Subcutaneous adipose tissue (tissue), 4 donors: Measurements from ENCODE around the gene TNXB. TPM values are rescaled to one million over a fixed set of nuclear protein-coding genes. Genes with fewer than 3 reads are reported as not detected.
"Not testable (repeated sequence)": the region's sequence is repeated elsewhere in the genome, so short reads cannot be mapped to it uniquely, and the experiment has no call there.

ENCODE experiments used
- CTCF ChIP-seq: fragments of 450-650 bp; IDR thresholded peaks from one replicate; pipeline ENCODE4 v1.5.1; 2016; ENCODE audit warnings: low read depth, mild to moderate bottlenecking, control low read depth, antibody characterized with exemption, moderate library complexity
- small RNA-seq: library from RNA; depleted of rRNA; stranded (forward); fragments of <200 nt; gene quantifications from one replicate; pipeline ENCODE3, GENCODE V24; 2016
- total RNA-seq, 4 donors: library from RNA; depleted of rRNA; stranded (reverse); fragments of >200 nt; gene quantifications; one replicate each; pipeline ENCODE4 v1.1.0, GENCODE V29; 2016

The TNXB gene
- total RNA-seq, 4 donors from 2014 or later = 93.9 to 261 (median 142) TPM

GRCh38 chr6:32037598-32038524 is 71.3 kb downstream of the TNXB start, which contains the start of gene CYP21A2:
Gene CYP21A2, plus strand, starts transcription at chr6:32038415. Its CDS starts 8 bp downstream, at chr6:32038423.
- TF ChIP-seq CTCF = not testable (repeated sequence)

DNA sequence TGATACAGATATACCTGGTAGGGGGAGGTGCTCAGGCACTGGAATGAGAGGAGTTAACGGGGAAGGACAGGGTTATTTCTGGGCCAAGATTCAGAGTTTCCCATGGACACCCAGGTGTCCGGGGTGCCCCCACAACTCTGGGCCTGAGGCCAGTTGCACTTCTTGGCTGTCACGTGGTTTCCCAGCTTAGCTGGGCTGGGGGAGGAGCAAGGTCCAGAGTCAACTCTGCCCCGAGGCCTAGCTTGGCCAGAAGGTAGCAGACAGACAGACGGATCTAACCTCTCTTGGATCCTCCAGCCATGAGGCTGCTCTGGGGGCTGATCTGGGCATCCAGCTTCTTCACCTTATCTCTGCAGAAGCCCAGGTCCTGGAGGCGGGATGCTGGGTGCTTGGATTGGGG is 94.6 kb downstream of the TNXB start, which contains the start of gene C4B:
Gene C4B (plus strand): TSS at position 249 of the 400 bp plus-strand sequence. CDS start 51 bp downstream, at position 300.
- not testable (repeated sequence) for TF ChIP-seq CTCF

Small RNA genes lying within 50 kb of the gene (small RNA-seq; reads per million reads assigned to genes)
- not detected for gene RNA5SP206

Other genes with a start within 250 kb of the TNXB start
- 10 to 100 TPM; 24.9 to 46.6 (median 40.2) TPM for gene NEU1, start 246.5 kb downstream of the TNXB start, total RNA-seq
- gene SLC44A4, start 230.3 kb downstream of the TNXB start, total RNA-seq = under 1 TPM in 1 of 4 donors, not detected in 3; 0.51 TPM
- 10 to 100 TPM in 3 of 4 donors, 1 to 10 TPM in 1; 9.5 to 33.3 (median 23.3) TPM for gene EHMT2, start 211.6 kb downstream of the TNXB start, total RNA-seq
- gene ZBTB12, start 207.3 kb downstream of the TNXB start, total RNA-seq = 1 to 10 TPM in 1 of 4 donors, under 1 TPM in 3; 0.38 to 1.7 (median 0.93) TPM
- 10 to 100 TPM; 16.4 to 96.4 (median 34.6) TPM for gene C2, start 181.6 kb downstream of the TNXB start, total RNA-seq
- 10 to 100 TPM; 25.1 to 35.4 (median 33.8) TPM for gene CFB, start 163.2 kb downstream of the TNXB start, total RNA-seq
- 10 to 100 TPM; 58.8 to 96.6 (median 68.5) TPM for gene NELFE, start 150.4 kb downstream of the TNXB start, total RNA-seq
- gene SKIC2, start 150.2 kb downstream of the TNXB start, total RNA-seq = 10 to 100 TPM; 16.1 to 44.6 (median 32.2) TPM
- gene DXO, start 137.2 kb downstream of the TNXB start, total RNA-seq = 10 to 100 TPM; 11.1 to 17.5 (median 12.4) TPM
- gene C4A, start 127.3 kb downstream of the TNXB start, total RNA-seq = 10 to 100 TPM in 3 of 4 donors, 1 to 10 TPM in 1; 5.1 to 17.2 (median 13.5) TPM
- 10 to 100 TPM in 1 of 4 donors, 1 to 10 TPM in 3; 5.1 to 17.3 (median 8.9) TPM for gene C4B, start 94.5 kb downstream of the TNXB start, total RNA-seq
- gene CYP21A2, start 70.9 kb downstream of the TNXB start, total RNA-seq = under 1 TPM in 1 of 4 donors, not detected in 3; 0.57 TPM
- 10 to 100 TPM; 27.6 to 64.0 (median 30.9) TPM for gene ATF6B, start 18.9 kb upstream of the TNXB start, total RNA-seq
- gene FKBPL, start 20.9 kb upstream of the TNXB start, total RNA-seq = 1 to 10 TPM in 3 of 4 donors, under 1 TPM in 1; 0.98 to 3.2 (median 2.1) TPM
- 1 to 10 TPM in 1 of 4 donors, under 1 TPM in 2, not detected in 1; 0.34 to 1.3 (median 0.57) TPM for gene PRRT1, start 42.6 kb upstream of the TNXB start, total RNA-seq
- gene PPT2, start 44.8 kb upstream of the TNXB start, total RNA-seq = 10 to 100 TPM; 16.5 to 44.8 (median 22.1) TPM
- gene EGFL8, start 55.3 kb upstream of the TNXB start, total RNA-seq = 10 to 100 TPM in 1 of 4 donors, 1 to 10 TPM in 3; 2.3 to 13.0 (median 5.6) TPM
- gene AGPAT1, start 66.7 kb upstream of the TNXB start, total RNA-seq = 10 to 100 TPM; 17.8 to 28.2 (median 25.6) TPM
- 10 to 100 TPM; 46.5 to 68.0 (median 52.8) TPM for gene RNF5, start 69.1 kb upstream of the TNXB start, total RNA-seq
- 1 to 10 TPM; 2.4 to 5.5 (median 2.8) TPM for gene AGER, start 74.9 kb upstream of the TNXB start, total RNA-seq
- gene PBX2, start 80.9 kb upstream of the TNXB start, total RNA-seq = 10 to 100 TPM; 26.9 to 40.9 (median 33.7) TPM
- 10 to 100 TPM in 3 of 4 donors, 1 to 10 TPM in 1; 10.0 to 46.2 (median 12.0) TPM for gene GPSM3, start 83.3 kb upstream of the TNXB start, total RNA-seq
- gene NOTCH4, start 114.7 kb upstream of the TNXB start, total RNA-seq = 100 to 1,000 TPM in 1 of 4 donors, 10 to 100 TPM in 3; 16.7 to 212 (median 47.0) TPM